HG03175 (cell line): Measurements from ENCODE around the gene TAF11L5.
"Not testable (repeated sequence)": the region's sequence is repeated elsewhere in the genome, so short reads cannot be mapped to it uniquely, and the experiment has no call there.

Source experiments
- ATAC-seq: cut with Tn5 transposase; IDR thresholded peaks from one replicate; pipeline ENCODE4 v1.9.1; 2021; ENCODE audit warnings: mild to moderate bottlenecking, moderate library complexity; ENCODE audit not compliant: unreplicated experiment

Gene TAF11L5

GRCh38 chr5:17524935-17525334, at the start of gene TAF11L5:
TSS of gene TAF11L5 (plus strand) at chr5:17525235.
- not testable (repeated sequence) for ATAC-seq

- ATAC-seq = no peak
Observed at GRCh38 chr5:17477043-17477442, 48.0 kb upstream of the TAF11L5 start.

- no peak for ATAC-seq
Observed at GRCh38 chr5:17477573-17478265, 47.3 kb upstream of the TAF11L5 start.

GRCh38 chr5:17481378-17481777, 43.7 kb upstream of the TAF11L5 start:
- ATAC-seq = no peak

- ATAC-seq = no peak
Observed at GRCh38 chr5:17482790-17483189, 42.2 kb upstream of the TAF11L5 start.

GRCh38 chr5:17486464-17487173, 38.4 kb upstream of the TAF11L5 start:
- not testable (repeated sequence) for ATAC-seq

- no peak for ATAC-seq
Observed at GRCh38 chr5:17487174-17487512, 37.9 kb upstream of the TAF11L5 start.

GRCh38 chr5:17491257-17491656, 33.8 kb upstream of the TAF11L5 start:
- ATAC-seq = not testable (repeated sequence)

GRCh38 chr5:17492770-17493169, 32.3 kb upstream of the TAF11L5 start:
- ATAC-seq = no peak

GRCh38 chr5:17497446-17497845, 27.6 kb upstream of the TAF11L5 start:
- no peak for ATAC-seq

- not testable (repeated sequence) for ATAC-seq
Observed at GRCh38 chr5:17497931-17498330, 27.1 kb upstream of the TAF11L5 start, which contains the start of gene TAF11L2. TSS of gene TAF11L2 (plus strand) at chr5:17498231.

- ATAC-seq = no peak
Observed at GRCh38 chr5:17511775-17512325, 13.2 kb upstream of the TAF11L5 start.

- ATAC-seq = not testable (repeated sequence)
Observed at GRCh38 chr5:17517526-17517925, 7.5 kb upstream of the TAF11L5 start.

GRCh38 chr5:17518067-17518466, 7.0 kb upstream of the TAF11L5 start, which contains the start of gene TAF11L3:
TSS of gene TAF11L3 (plus strand) at chr5:17518367.
- not testable (repeated sequence) for ATAC-seq

- ATAC-seq = not testable (repeated sequence)
Observed at GRCh38 chr5:17519508-17519907, 5.5 kb upstream of the TAF11L5 start.

GRCh38 chr5:17521501-17521900, 3.5 kb upstream of the TAF11L5 start, which contains the start of gene TAF11L4:
TSS of gene TAF11L4 (plus strand) at chr5:17521801.
- not testable (repeated sequence) for ATAC-seq

GRCh38 chr5:17526504-17526903, 1.5 kb downstream of the TAF11L5 start:
- ATAC-seq = not testable (repeated sequence)

GRCh38 chr5:17528369-17528768, 3.3 kb downstream of the TAF11L5 start, which contains the start of gene TAF11L6:
TSS of gene TAF11L6 (plus strand) at chr5:17528669.
- ATAC-seq = not testable (repeated sequence)
